ENCODE measurements around the gene COMMD2. TPM values are rescaled to one million over a fixed set of nuclear protein-coding genes. Genes with fewer than 3 reads are reported as not detected.
A peak's percentile ranks its signal among the peaks of the same experiment; 100 is the strongest.

The COMMD2 gene
- 34.8 TPM for polyA plus RNA-seq (2013, experiment 1 of 2; ENCODE audit: insufficient read length)
- 35.4 TPM for polyA plus RNA-seq (2013, experiment 2 of 2; ENCODE audit: insufficient read length)

GRCh38 chr3:149752051-149752787 is at the start of gene COMMD2:
Gene COMMD2 (minus strand): TSS chr3:149752489. CDS start chr3:149752444, 45 bp downstream.
- DNase-seq, result peak; percentile 87

- DNase-seq, result no peak
Measured at GRCh38 chr3:149801639-149802038, 49.4 kb upstream of the COMMD2 start.

GRCh38 chr3:149801195-149801594 is 48.9 kb upstream of the COMMD2 start:
- no peak for DNase-seq

GRCh38 chr3:149800693-149801092 is 48.4 kb upstream of the COMMD2 start:
- no peak for DNase-seq

- DNase-seq, result no peak
Measured at GRCh38 chr3:149796026-149796425, 43.7 kb upstream of the COMMD2 start.

- DNase-seq, result no peak
Measured at GRCh38 chr3:149792452-149793270, 40.4 kb upstream of the COMMD2 start, which contains the start of gene ANKUB1. Gene ANKUB1 (minus strand): TSS chr3:149792554. CDS start chr3:149792366, 188 bp downstream.

- peak; percentile 54 for DNase-seq
Measured at GRCh38 chr3:149790698-149791097, 38.4 kb upstream of the COMMD2 start.

GRCh38 chr3:149790268-149790667 is 38.0 kb upstream of the COMMD2 start:
- DNase-seq, result peak; percentile 71

GRCh38 chr3:149784064-149784704 is 31.9 kb upstream of the COMMD2 start:
- peak; percentile 66 for DNase-seq

- DNase-seq, result peak; percentile 84
Measured at GRCh38 chr3:149783576-149783975, 31.3 kb upstream of the COMMD2 start.

- DNase-seq, result no peak
Measured at GRCh38 chr3:149781741-149782140, 29.5 kb upstream of the COMMD2 start.

- no peak for DNase-seq
Measured at GRCh38 chr3:149781211-149781610, 28.9 kb upstream of the COMMD2 start.

- no peak for DNase-seq
Measured at GRCh38 chr3:149777414-149778214, 25.3 kb upstream of the COMMD2 start.

- DNase-seq, result no peak
Measured at GRCh38 chr3:149776170-149776569, 23.9 kb upstream of the COMMD2 start.

GRCh38 chr3:149772861-149773260 is 20.6 kb upstream of the COMMD2 start:
- no peak for DNase-seq

GRCh38 chr3:149771652-149772271 is 19.5 kb upstream of the COMMD2 start:
- DNase-seq, result peak; percentile 48

- no peak for DNase-seq
Measured at GRCh38 chr3:149770246-149770645, 18.0 kb upstream of the COMMD2 start.

- no peak for DNase-seq
Measured at GRCh38 chr3:149768704-149769103, 16.4 kb upstream of the COMMD2 start.

GRCh38 chr3:149767720-149768119 is 15.4 kb upstream of the COMMD2 start:
- no peak for DNase-seq

GRCh38 chr3:149765762-149766334 is 13.6 kb upstream of the COMMD2 start:
- peak; percentile 57 for DNase-seq

- DNase-seq, result no peak
Measured at GRCh38 chr3:149764302-149764701, 12.0 kb upstream of the COMMD2 start.
